HCT116 (cell line): Measurements from ENCODE around the gene MAP3K20. TPM values are rescaled to one million over a fixed set of nuclear protein-coding genes. Genes with fewer than 3 reads are reported as not detected.

Experiments used
- ATAC-seq: fragments of 200-7000 bp; cut with Tn5 transposase; 2 replicates; pipeline ENCODE4 v1.9.1; 2020; ENCODE audit warnings: mild to moderate bottlenecking, moderate library complexity
- BruUV-seq: library from RNA; stranded (reverse); fragments of 400-500 nt; replicated peaks from 2 replicates; lab custom pipeline; 2021; lab: Mats Ljungman, UMichigan
- CTCF ChIA-PET: fragments of 300-600 bp; sonication (Branson Sonifier 250); formaldehyde crosslinking; loops from one replicate; lab custom pipeline; 2021; ENCODE audit warnings: antibody characterized with exemption; lab: Charles Lee
- POLR2A ChIA-PET: fragments of 300-600, 350-600 bp; sonication (Branson Sonifier 250); formaldehyde crosslinking; loops from one replicate; lab custom pipeline; 2021; ENCODE audit warnings: antibody characterized with exemption; lab: Charles Lee
- RAD21 ChIA-PET, 2 experiments: fragments of 300-600 bp; sonication (Branson Sonifier 250); formaldehyde crosslinking; loops; one replicate each; lab custom pipeline; 2023; ENCODE audit warnings: low total read pairs in 2 of 2; ENCODE audit not compliant: uncharacterized antibody in 2 of 2, unreplicated experiment in 2 of 2, low non-redundant PET in 1 of 2; lab: Charles Lee
- DNase-seq: peaks from one replicate; pipeline ENCODE4 v3.0.0-alpha.2; 2010; ENCODE audit warnings: low read depth, low spot score
- H2AFZ ChIP-seq: fragments of 200-600 bp; shearing (Covaris generic), sonication (generic); 2 replicates; pipeline ENCODE4 v1.6.1; 2017; ENCODE audit warnings: low read depth, mixed run types, mixed read lengths, antibody characterized with exemption, low read length; ENCODE audit not compliant: poor library complexity, severe bottlenecking
- H3K27ac ChIP-seq: 2 replicates; pipeline ENCODE4 v1.5.1; 2012; ENCODE audit warnings: low read depth, low read length
- H3K27me3 ChIP-seq: fragments of 200-600 bp; sonication (generic); 2 replicates; pipeline ENCODE4 v1.6.1; 2016; ENCODE audit warnings: mixed run types, low read length, mixed read lengths; ENCODE audit not compliant: insufficient read depth
- H3K36me3 ChIP-seq, 2 experiments: fragments of 200-500 bp in 1 of 2; fragments of 200-600 bp in 1 of 2; sonication (Bioruptor generic) in 1 of 2; sonication (generic) in 1 of 2; 2 replicates each; pipeline versions ENCODE4 v1.5.1 to v1.6.1; 2014 to 2016; ENCODE audit warnings: low read length in 2 of 2, inconsistent platforms in 1 of 2, mixed read lengths in 1 of 2, mixed run types in 1 of 2; ENCODE audit not compliant: insufficient read depth in 2 of 2, control insufficient read depth in 1 of 2
- H3K4me1 ChIP-seq, 2 experiments: fragments of 200-600 bp in 1 of 2; sonication (generic) in 1 of 2; 2 replicates each; pipeline versions ENCODE4 v1.5.1 to v1.6.1; 2012 to 2017; ENCODE audit warnings: low read length in 2 of 2, inconsistent platforms in 1 of 2, mild to moderate bottlenecking in 1 of 2, mixed read lengths in 1 of 2, mixed run types in 1 of 2, moderate library complexity in 1 of 2; ENCODE audit not compliant: insufficient read depth in 2 of 2, control insufficient read depth in 1 of 2
- H3K4me2 ChIP-seq: fragments of 200-600 bp; sonication (generic); 2 replicates; pipeline ENCODE4 v1.6.1; 2017; ENCODE audit warnings: mixed run types, low read length, mixed read lengths
- H3K4me3 ChIP-seq, 2 experiments: fragments of 200-600 bp in 1 of 2; sonication (generic) in 1 of 2; replicated peaks in 1 of 2; 2 replicates each; pipeline ENCODE4 v1.5.1; 2011 to 2016; ENCODE audit warnings: low read length in 2 of 2, control low read depth in 1 of 2, low read depth in 1 of 2, mild to moderate bottlenecking in 1 of 2, mixed read lengths in 1 of 2, mixed run types in 1 of 2
- H3K79me2 ChIP-seq: fragments of 200-600 bp; sonication (generic); 2 replicates; pipeline ENCODE4 v1.6.1; 2017; ENCODE audit warnings: mild to moderate bottlenecking, mixed run types, low read length, moderate library complexity, mixed read lengths; ENCODE audit not compliant: insufficient read depth
- H3K9ac ChIP-seq: fragments of 200-600 bp; sonication (generic); 2 replicates; pipeline ENCODE4 v1.6.1; 2016; ENCODE audit warnings: low read length, mixed read lengths
- H3K9me2 ChIP-seq: fragments of 200-600 bp; sonication (generic), shearing (Covaris generic); 2 replicates; pipeline ENCODE4 v1.6.1; 2017; ENCODE audit warnings: mixed run types, mild to moderate bottlenecking, moderate library complexity; ENCODE audit not compliant: insufficient read depth
- H3K9me3 ChIP-seq, 2 experiments: fragments of 200-500 bp in 1 of 2; fragments of 200-600 bp in 1 of 2; sonication (Bioruptor generic) in 1 of 2; sonication (generic) in 1 of 2; 2 replicates each; pipeline ENCODE4 v1.6.1; 2014 to 2017; ENCODE audit warnings: low read length in 2 of 2, mixed read lengths in 2 of 2, inconsistent platforms in 1 of 2, low read depth in 1 of 2, mild to moderate bottlenecking in 1 of 2, mixed run types in 1 of 2, moderate library complexity in 1 of 2; ENCODE audit not compliant: control insufficient read depth in 1 of 2, insufficient read depth in 1 of 2
- H4K20me1 ChIP-seq: fragments of 200-600 bp; sonication (generic), shearing (Covaris generic); 2 replicates; pipeline ENCODE4 v1.6.1; 2017; ENCODE audit warnings: mixed run types, mild to moderate bottlenecking, moderate library complexity; ENCODE audit not compliant: insufficient read depth
- CBX3 ChIP-seq: IDR thresholded peaks from 2 replicates; pipeline ENCODE4 v1.6.1; 2012; ENCODE audit warnings: low read depth
- CTCF ChIP-seq, 3 experiments: fragments of 200-600 bp in 1 of 3; sonication (generic) in 1 of 3; IDR thresholded peaks in 2 of 3; conservative IDR thresholded peaks in 1 of 3; 2 replicates each; pipeline ENCODE4 v1.5.1; 2012 to 2017; ENCODE audit warnings: low read depth in 2 of 3, low read length in 2 of 3, antibody characterized with exemption in 1 of 3, borderline replicate concordance in 1 of 3, control low read depth in 1 of 3, mild to moderate bottlenecking in 1 of 3, mixed read lengths in 1 of 3, mixed run types in 1 of 3, moderate library complexity in 1 of 3; ENCODE audit not compliant: insufficient read depth in 1 of 3
- EZH2 ChIP-seq: fragments of 200-600 bp; sonication (generic); IDR thresholded peaks from 2 replicates; pipeline ENCODE4 v1.6.1; 2017; ENCODE audit warnings: antibody characterized with exemption, mixed run types
- POLR2AphosphoS5 ChIP-seq: IDR thresholded peaks from 2 replicates; pipeline ENCODE4 v1.6.1; 2011; ENCODE audit warnings: mild to moderate bottlenecking, low read depth, low read length, moderate library complexity
- RAD21 ChIP-seq: IDR thresholded peaks from 2 replicates; pipeline ENCODE4 v1.6.1; 2012; ENCODE audit warnings: low read depth, mild to moderate bottlenecking
- SIN3A ChIP-seq: IDR thresholded peaks from 2 replicates; pipeline ENCODE4 v1.6.1; 2012; ENCODE audit warnings: low read depth
- SP1 ChIP-seq: IDR thresholded peaks from 2 replicates; pipeline ENCODE4 v1.6.1; 2012; ENCODE audit warnings: low read depth
- TCF7L2 ChIP-seq: IDR thresholded peaks from 2 replicates; pipeline ENCODE4 v1.7.0; 2011; ENCODE audit warnings: borderline replicate concordance, inconsistent platforms; ENCODE audit not compliant: insufficient read depth, insufficient read length; ENCODE audit errors: extremely low read depth
- ZBTB33 ChIP-seq: IDR thresholded peaks from 2 replicates; pipeline ENCODE4 v1.6.1; 2011; ENCODE audit warnings: mild to moderate bottlenecking, low read length, moderate library complexity; ENCODE audit not compliant: insufficient replicate concordance; ENCODE audit errors: extremely low read depth
- ZFX ChIP-seq: fragments of 450-650 bp; IDR thresholded peaks from 2 replicates; pipeline ENCODE4 v1.6.1; 2017
- intact Hi-C: fragments of 100-400 bp; cut with micrococcal nuclease; formaldehyde crosslinking; loops from 2 replicates; pipeline ENCODE4 v1.10.0; 2022
- total RNA-seq: library from RNA; stranded (reverse); gene quantifications from one replicate; pipeline ENCODE4 v1.2.1, GENCODE V29; 2021; ENCODE audit not compliant: unreplicated experiment

Gene MAP3K20
- total RNA-seq, 1 experiment from 2014 or later, result 40.0 TPM

GRCh38 chr2:173278794-173279526, 203.3 kb downstream of the MAP3K20 start:
- Histone ChIP-seq H3K27ac (no peak overlapping the region), H3K27me3 (no peaks in the 10 kb centered on the region), H3K9me2 (no peaks in the 10 kb centered on the region), H4K20me1 (no peaks in the 10 kb centered on the region), H2AFZ (no peak overlapping the region), H3K79me2 (no peaks in the 10 kb centered on the region), H3K4me3 (no peak overlapping the region), H3K4me1 (no peaks in the 10 kb centered on the region), H3K36me3 (no peaks in the 10 kb centered on the region), H3K9me3 (no peaks in the 10 kb centered on the region), H3K4me2 (no peak overlapping the region), H3K9ac (no peak overlapping the region)
- ChIA-PET RAD21 (no interaction called here), POLR2A (no interaction called here), CTCF (no interaction called here)
- no peak for DNase-seq
- TF ChIP-seq SP1 (no peak), TCF7L2 (no peak), CTCF (IDR thresholded peaks at IDR 0.05 in 2 of 3, conservative IDR thresholded peaks at IDR 0.05 in 1 of 3; ENCODE audit: borderline replicate concordance in 1 of 3, insufficient read depth in 1 of 3, low read depth in 2 of 3, low read length in 2 of 3) (no peak), RAD21 (no peak), ZFX (no peak), SIN3A (no peak), ZBTB33 (no peak), POLR2AphosphoS5 (no peak), CBX3 (no peak), EZH2 (no peak)
- ATAC-seq, result no peak
- BruUV-seq, result no TSS peak
- intact Hi-C loops, result no loop called here
